HG02973 (cell line): ENCODE measurements around the gene NHSL2.

ENCODE experiments used
- ATAC-seq: cut with Tn5 transposase; IDR thresholded peaks from one replicate; pipeline ENCODE4 v1.9.1; 2021; ENCODE audit warnings: moderate library complexity; ENCODE audit not compliant: unreplicated experiment

Gene NHSL2

GRCh38 chrX:72102126-72102525 is 191.5 kb downstream of the NHSL2 start:
- no peak for ATAC-seq

DNA sequence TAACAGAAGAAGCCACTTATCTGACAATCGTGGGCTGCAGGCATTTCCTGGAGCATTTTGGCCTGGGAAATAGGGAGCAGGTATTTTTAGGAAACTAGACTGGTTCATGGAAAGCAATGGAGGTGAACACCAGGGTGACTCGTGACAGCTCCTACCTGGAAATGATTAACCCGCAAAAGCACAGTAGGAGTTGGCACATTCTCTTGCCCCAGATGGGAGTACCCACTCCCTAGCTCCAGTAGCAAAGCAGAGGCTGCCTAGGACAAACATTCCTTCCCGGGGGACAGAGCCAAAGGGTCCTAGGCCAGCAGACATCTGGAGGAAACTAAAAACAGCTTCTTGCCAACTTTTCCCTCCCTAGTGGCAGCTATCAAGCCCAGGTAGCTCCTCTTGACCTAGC is 192.1 kb downstream of the NHSL2 start:
- ATAC-seq = no peak

- peak; percentile 70 for ATAC-seq
Observed at GRCh38 chrX:72105436-72105835, 194.8 kb downstream of the NHSL2 start.

GRCh38 chrX:72107320-72107719 is 196.7 kb downstream of the NHSL2 start:
- no peak for ATAC-seq

DNA sequence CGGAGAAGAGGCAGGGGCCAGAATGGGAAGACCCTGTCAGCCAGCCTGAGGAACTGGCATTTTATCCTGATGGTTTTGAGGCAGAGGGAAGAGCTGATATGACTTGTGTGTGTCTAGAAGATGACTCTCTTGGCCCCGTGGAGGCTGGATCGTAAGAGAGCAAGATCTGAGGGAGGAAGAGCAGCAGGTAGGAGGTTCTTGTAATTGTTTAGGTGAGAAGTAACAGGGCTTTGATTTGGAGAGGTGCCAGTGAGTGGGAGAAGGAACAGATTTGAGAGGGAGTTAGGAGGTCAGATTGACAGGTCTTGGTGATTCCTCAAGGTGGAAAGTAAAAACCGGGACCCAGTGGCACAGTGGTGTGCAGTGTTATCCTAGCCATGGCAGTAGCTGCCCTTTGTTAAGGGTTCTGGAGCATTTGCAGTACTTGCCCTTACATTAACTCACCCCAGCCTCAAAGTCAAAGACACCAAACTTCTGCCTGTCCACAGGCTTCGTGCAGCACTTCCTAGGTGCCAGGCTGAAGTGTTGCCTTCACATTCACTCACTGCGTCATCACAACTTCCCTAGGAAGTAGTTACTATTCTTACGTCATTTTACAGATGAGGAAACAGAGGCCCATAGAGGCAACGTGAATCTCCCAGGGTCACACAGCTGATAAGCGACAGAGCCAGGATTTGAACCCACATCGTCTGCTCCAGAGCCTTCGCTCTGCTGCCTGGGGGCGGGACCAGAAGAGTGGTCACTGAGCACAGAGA is 197.4 kb downstream of the NHSL2 start:
- ATAC-seq = no peak

DNA sequence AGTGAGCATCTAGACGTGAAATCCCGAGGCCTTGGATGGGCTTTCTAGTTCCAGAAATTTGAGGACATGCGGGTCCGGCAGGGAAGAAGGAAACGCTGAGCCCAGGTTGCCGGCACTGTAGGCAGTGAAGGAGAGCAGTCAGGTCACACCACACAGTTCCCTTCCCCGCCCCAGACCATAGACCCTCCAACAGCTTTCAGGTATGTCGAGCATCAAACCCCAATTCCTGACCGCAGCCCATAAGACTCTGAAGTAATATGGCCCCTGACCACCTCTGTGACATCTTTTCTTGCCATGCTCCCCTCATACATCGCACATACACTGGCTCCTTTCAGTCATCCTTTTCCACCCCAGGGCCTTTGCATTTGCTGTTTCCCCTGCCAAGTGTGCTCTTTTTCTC is 198.0 kb downstream of the NHSL2 start:
- ATAC-seq = no peak

DNA sequence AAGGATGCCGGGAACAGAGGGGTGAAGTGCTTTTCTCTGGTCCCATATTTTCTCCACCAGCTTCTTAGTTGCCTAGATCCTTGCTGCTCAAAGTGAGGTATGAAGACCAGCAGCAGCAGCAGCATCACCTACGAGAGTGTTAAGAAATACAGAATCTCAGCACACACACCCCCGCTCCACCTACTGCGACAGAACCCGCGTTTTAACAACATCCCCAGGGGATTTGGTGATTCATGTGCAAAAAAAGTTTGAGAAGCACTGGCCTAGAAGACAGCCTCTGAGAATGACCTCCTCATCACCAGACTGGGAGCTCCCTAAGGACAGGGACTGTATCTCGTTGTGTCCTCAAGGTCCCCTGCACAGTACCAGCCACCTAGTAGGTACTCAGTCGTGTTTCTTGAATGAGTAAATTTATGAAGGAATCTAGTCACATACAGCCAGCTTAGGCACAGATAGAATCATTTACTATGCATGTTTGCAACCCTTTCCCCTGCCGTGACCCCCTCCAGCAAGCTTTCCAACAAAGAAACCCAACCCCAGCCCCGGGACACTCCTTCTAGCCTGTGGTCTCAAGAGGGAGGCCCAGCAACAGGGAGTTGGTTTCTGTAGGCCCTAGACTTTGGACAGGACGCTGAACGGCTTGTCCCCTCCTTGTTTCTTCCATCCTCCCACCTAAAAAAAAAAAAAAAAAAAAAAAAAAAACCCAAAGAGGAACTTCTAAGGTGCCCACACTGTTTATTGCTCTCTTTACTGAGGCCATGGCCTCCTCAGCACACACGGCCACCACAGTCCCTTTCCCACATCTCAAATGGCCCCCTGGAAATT is 199.6 kb downstream of the NHSL2 start:
- no peak for ATAC-seq

DNA sequence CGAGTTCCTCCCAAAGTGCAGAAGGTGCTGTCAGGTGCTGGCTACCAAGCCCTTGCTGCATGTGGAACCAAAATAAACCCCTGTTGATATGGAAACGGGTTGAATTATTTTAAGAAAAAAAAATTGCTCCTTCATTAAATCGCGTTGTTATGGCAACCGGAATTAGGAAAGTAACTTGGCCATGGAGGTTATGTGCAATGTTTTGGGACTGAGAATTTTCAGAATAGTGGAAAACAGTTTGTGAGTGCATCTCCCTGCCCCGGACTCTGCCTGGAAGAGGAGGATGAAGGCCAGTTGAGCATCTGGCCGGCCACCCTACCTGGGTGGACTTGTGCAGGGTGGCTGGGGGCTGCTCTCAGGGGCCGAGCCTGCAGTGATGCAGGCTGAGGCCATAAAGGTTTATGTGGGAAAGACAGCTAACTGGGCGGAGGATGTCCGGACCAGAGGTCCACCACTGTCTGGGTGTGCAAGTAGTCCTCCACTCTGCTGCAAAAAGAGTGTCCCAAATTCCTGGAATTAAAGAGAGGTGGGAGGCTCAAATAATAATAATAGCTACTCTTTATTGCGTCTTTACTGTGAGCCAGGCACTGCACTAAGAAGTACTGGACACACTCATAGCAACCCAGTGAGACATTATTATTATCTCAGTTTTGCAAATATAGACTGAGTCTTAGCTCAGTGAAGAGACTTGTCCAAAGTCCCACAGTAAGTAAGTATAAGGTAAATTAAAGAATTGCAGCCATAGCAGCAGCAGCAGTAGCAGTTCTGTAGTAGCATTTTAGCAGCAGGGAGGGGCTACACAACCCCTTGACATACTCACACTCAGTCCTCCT is 200.4 kb downstream of the NHSL2 start:
- ATAC-seq = no peak

- no peak for ATAC-seq
Observed at GRCh38 chrX:72113461-72113860, 202.8 kb downstream of the NHSL2 start.

- no peak for ATAC-seq
Observed at GRCh38 chrX:72114306-72114705, 203.7 kb downstream of the NHSL2 start.

- ATAC-seq = no peak
Observed at GRCh38 chrX:72114807-72115206, 204.2 kb downstream of the NHSL2 start.

GRCh38 chrX:72115380-72115779 is 204.7 kb downstream of the NHSL2 start:
- ATAC-seq = no peak

GRCh38 chrX:72117636-72118210 is 207.1 kb downstream of the NHSL2 start:
- no peak for ATAC-seq

DNA sequence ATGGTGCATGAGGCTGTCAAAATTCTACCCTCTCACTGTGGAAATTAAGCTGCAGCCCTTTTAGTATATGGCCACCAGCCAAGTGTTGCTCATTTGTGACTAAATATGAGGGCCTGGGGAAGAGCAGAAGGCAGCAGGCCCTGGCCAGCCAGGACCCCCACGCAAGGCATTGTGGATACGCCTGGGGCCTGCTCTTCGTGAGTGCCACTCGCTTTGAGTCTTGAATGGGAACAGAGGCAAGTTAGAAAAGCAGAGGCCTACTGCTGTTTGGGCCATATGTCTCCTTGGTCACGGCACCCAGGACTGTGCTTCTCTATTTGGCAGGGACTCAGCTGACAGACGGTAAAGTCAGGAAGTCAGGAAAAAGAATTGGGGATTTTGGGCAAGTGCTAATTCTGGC is 210.2 kb downstream of the NHSL2 start:
- no peak for ATAC-seq

- no peak for ATAC-seq
Observed at GRCh38 chrX:72121383-72121782, 210.7 kb downstream of the NHSL2 start.

- no peak for ATAC-seq
Observed at GRCh38 chrX:72122621-72123337, 212.1 kb downstream of the NHSL2 start.

DNA sequence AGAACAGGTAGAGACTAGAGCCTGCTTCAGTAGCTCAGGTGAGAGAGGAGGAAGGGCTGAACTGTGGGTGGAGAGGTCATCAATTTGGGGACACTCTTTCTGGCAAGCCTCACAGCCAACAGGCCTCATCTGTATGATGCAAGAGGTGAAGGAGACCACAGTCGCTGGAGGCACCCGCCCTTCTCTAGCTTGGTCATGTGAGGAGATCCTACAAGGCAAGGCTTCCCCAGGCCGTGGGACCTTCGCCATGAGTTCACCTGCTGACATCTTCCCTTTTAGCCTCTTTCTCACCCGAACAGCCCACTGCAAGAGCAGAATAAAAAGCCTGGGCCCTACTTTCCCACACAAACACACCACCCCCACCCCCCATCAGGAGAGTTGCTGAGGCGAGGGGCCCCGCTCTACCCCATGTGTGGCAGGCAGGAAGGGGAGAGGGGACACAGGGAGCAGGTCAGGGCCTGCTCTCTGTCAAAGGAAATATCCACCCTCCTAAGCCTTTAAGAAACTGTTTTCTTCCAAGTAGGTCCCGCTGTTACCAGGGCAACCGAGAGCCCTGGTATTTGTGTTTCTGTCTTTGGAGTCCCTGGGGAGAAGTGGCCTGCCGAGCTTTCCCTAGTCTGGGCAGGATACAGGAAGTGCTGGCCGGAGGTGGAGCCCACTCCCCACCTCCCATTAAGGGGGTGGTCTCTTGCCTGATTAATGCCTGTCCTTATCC is 213.0 kb downstream of the NHSL2 start:
- ATAC-seq = no peak

DNA sequence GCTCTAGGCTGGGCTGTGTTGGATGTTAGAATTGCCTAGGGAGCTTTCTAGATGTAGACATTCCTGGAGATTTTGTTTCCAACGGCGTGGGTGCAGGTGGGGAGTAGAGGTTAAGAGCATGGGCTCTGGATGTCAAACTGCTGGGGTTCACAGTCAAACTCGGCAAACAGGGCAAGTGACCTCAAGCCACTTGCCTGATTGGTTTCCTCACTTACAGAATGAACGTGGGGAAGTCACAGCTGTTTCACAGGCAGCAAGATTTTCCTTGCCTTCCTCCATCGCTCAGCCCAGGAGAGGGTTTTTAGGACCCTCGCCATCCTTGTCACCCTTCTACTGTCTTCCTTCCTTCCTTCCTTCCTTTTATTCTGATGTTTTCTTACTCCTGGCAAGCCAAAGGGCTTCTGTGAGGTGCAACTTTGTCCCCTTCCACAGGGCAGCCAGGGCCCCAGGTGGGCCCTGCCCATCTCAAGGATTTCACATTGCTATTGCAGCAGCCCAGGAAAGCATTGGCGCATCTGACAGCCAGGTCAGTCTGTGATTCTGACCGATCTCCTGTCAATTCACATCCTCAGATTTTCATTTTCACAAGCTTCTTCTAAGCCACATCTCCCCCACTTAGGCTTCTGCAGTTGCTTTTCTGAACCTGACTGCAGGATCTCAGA is 214.0 kb downstream of the NHSL2 start:
- no peak for ATAC-seq

DNA sequence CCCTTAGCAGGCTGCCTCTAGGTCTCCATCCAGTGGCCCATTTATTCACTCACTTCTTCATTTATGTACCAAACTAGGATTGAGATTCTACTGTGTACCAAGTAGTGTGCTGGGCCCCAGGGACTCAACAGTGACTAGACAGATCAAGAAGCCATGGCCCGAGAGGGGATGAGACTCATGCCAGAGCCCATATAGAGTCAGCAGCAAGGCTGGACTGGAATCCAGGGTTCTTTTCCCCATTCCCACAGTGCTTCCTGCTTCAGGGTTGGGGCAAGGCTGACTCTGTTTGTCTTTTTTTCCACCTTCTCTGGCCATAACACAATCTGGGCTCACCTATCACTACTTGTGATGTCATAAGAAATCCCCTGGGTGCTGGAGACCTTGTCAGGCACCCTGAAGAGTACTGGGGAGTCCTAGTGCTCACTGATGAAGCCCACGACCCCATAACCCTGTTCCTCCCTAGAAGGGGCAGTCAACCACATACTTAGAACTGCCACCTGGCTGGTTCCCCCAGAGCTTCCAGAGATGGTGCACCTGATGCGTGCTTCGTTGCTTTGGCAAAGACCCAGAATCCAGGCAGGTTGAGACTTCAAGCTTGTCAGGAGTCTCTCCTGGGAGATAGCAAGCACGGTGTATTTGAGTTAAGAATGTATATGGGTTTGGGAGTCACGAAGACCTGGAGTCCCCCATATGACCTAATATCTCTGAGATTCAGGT is 214.8 kb downstream of the NHSL2 start:
- ATAC-seq = no peak
